Right ventricle myocardium inferior (tissue), 1 donor: ENCODE measurements around the gene PRR23E. TPM values are rescaled to one million over a fixed set of nuclear protein-coding genes. Genes with fewer than 3 reads are reported as not detected.

Experiments
- ATAC-seq: fragments of 200-7000 bp; cut with Tn5 transposase; one replicate; pipeline ENCODE4 v1.9.1; 2020; ENCODE audit warnings: mild to moderate bottlenecking, moderate library complexity
- DNase-seq: peaks from one replicate; pipeline ENCODE4 v3.0.0; 2021; ENCODE audit errors: missing footprints
- intact Hi-C: fragments of 100-400 bp; cut with DNase I; formaldehyde crosslinking; loops from one replicate; pipeline ENCODE4 v1.11.0; 2022
- long read RNA-seq: library from polyadenylated mRNA; unstranded; transcript quantifications from one replicate; pipeline ENCODE4 v2.0.0, GENCODE V29; 2021
- total RNA-seq: library from RNA; stranded (reverse); fragmentation: NEBNext Ultra II Directional; extraction: Animal tissue kit (Norgen Biotek cat#: 25700); gene quantifications from one replicate; pipeline ENCODE4 v1.2.1, GENCODE V29; 2021
- donor health status: DM: no; HTN: yes; CAD: no; lungs with severe emphysema.

The PRR23E gene
- total RNA-seq = not detected
- long read RNA-seq = 0 reads

- intact Hi-C loops = no loop called here
- DNase-seq = no peak
- no peak for ATAC-seq
Observed at GRCh38 chr3:127192576-127193232, at the start of gene PRR23E. PRR23E (plus strand) TSS chr3:127193131; CDS start chr3:127196686, 3,555 bp downstream.

- ATAC-seq (no peak), DNase-seq (no peak)
- intact Hi-C loops = no loop called here
Observed at GRCh38 chr3:127143172-127143571, 49.8 kb upstream of the PRR23E start.

- no peak for DNase-seq
- intact Hi-C loops = no loop called here
- ATAC-seq = no peak
Observed at GRCh38 chr3:127144631-127145030, 48.3 kb upstream of the PRR23E start.

GRCh38 chr3:127145266-127145665, 47.7 kb upstream of the PRR23E start:
- intact Hi-C loops = no loop called here
- DNase-seq (no peak), ATAC-seq (no peak)

DNA sequence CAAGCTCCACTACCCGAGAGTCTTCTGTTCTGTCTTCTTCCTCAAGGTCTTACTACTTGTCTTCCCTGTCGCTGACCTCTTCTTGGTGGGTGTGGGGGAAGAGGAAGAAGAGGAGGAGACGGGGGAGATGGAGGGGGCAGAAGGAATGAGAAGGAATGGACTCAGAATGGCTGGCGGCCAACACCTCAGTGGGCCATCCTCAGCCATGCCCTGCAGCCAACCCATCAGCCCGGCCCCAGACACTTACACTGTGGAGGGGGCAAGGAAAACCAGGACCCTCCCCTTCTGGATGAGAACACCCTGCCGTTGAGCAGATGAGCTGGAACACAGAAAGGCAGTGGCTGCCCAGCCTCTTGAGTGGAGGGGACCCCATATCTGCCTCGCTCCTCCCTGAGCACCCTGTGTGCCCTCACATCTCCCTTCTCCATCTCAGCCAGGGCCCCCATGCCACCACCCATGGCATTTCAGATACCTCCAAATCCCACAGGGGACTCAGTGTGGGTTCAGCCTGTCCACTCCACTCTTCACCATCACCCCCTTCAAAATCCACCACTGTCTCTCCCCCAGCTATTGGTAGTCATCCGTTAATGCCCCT, 45.5 kb upstream of the PRR23E start:
- ATAC-seq = no peak
- intact Hi-C loops = no loop called here
- no peak for DNase-seq

DNA sequence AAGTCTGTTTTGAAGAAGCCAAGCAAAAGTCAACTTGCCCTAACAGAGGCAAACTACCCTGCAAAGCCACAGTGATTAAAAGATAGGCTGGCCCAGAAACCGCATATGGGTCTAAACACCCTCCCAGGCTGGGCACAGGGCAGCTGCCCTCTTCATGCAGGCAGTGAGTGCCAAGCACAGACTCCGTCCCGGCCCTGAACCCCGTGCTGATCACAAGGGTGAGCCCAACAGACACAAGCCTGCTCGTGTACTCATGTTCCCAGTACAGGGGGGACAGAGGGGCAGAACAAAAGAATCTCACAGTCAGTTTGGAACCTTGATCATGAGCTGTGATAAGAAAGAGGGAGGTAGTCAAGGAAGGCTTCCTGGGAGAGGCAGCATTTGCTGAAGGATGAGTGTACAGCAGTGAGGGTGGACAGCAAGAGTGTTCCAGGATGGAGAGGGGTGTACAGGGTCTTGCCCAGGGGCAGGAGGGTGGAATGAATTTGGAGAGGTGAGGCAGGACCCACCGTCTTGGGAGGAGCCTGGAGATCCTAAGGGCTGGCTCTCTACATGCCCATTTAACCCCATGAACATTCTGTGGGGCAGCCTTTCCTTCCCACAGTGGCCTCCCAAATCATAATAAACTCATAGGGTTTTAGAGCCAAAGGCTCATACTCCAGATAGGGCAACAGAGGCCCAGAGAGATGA, 43.2 kb upstream of the PRR23E start:
- ATAC-seq = no peak
- no peak for DNase-seq
- intact Hi-C loops = no loop called here

GRCh38 chr3:127150513-127151250, 42.2 kb upstream of the PRR23E start:
- DNase-seq (no peak), ATAC-seq (no peak)
- intact Hi-C loops = no loop called here

- intact Hi-C loops = no loop called here
- DNase-seq (no peak), ATAC-seq (no peak)
Observed at GRCh38 chr3:127151251-127151564, 41.7 kb upstream of the PRR23E start.

DNA sequence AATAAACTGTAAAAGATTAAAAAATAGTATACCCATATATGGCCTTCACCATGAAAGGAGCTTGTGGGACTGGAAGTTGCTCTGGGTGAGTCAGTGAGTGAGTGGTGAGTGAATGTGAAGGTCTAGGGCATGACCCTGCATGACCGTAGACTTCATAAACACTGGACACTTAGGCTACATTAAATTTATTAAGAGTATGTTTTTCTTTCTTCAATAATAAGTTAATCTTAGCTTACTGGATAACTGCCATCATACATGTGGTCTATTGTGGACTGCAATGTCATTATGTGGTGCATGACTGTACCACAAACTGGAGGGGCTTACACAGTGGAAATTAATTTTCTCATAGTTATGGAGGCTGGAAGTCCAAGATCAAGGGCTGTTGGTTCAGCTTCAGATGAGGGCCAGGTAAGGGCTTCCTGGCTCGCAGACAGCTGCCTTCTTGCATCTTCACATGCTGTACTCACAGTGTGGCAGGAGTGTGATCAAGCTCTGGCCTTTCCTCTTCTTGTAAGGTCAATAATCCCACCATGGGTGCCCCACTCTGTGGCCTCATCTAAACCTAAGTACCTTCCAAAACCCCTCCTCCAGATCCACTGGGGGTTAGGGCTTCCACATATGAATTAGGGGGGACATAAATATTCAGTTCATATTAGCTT, 40.8 kb upstream of the PRR23E start:
- intact Hi-C loops = no loop called here
- ATAC-seq (no peak), DNase-seq (no peak)

- DNase-seq = no peak
- ATAC-seq = no peak
- intact Hi-C loops = no loop called here
Observed at GRCh38 chr3:127152684-127153505, 40.0 kb upstream of the PRR23E start.

- ATAC-seq (no peak), DNase-seq (no peak)
- intact Hi-C loops = no loop called here
Observed at GRCh38 chr3:127153506-127153815, 39.5 kb upstream of the PRR23E start.

DNA sequence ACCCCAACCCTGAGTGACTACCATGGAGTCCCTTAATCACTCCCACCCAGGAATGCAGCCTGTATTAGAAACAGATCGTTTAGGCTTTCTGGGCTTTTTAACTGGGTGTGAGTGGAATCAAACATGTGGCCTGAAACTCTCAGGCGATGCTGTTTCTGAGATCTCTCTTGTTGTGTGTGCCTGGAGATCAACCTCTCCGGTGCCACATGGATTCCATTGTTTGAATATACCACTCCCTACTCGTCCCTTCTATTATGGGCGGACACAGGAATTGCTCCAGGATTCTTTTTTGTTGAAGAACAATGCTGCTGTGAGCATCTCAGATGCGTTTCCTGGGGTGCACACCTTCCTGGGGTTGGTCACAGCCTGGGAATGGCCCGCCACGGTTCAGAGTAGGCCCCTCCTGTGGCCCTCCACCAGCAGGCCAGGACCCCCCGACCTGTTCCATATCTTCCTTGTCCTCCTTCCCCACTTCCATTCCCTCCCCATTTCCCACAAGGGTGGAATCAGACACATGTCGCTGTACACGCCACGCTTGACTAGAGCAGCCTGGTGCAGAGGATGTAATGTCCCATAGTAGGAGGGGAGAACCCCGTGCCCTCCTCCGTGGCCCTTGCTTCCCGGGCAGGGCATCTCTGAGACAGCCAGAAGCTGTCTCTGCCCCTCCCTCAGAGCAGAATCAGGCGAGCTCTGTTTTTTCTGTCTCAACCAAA, 36.4 kb upstream of the PRR23E start:
- DNase-seq (no peak), ATAC-seq (no peak)
- intact Hi-C loops = no loop called here

DNA sequence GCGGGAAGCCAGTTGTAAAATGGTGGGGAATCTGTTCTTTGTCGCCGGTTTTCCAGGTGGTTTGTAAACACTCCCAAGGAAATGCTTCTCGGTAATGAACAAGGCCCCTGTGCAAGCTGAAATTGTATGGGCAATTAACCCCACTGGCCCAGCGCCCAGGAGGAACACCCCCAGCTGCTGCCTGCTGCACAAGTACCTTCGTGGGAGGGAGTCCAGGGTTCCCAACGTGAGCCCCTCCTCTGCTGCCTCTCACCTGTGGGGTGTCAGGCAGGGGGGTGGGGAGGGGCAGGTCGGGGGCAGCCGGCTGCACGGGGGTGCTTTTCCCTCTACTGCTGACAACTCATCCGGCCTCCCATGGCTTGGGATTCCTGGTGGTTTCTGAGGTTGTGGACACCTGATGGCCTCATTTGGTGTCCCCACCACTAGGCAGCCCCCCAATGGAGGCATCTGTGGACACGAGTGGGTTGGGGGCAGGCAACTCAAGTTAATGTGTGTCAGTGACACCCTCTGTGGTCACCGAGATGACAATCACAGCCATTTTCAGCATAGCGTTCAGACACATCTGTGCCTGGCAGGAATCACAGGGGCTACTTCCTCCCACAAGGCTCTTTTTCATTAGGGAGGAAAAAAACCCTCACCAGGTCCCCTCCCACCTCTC, 35.6 kb upstream of the PRR23E start:
- DNase-seq = no peak
- ATAC-seq = no peak
- intact Hi-C loops = no loop called here

DNA sequence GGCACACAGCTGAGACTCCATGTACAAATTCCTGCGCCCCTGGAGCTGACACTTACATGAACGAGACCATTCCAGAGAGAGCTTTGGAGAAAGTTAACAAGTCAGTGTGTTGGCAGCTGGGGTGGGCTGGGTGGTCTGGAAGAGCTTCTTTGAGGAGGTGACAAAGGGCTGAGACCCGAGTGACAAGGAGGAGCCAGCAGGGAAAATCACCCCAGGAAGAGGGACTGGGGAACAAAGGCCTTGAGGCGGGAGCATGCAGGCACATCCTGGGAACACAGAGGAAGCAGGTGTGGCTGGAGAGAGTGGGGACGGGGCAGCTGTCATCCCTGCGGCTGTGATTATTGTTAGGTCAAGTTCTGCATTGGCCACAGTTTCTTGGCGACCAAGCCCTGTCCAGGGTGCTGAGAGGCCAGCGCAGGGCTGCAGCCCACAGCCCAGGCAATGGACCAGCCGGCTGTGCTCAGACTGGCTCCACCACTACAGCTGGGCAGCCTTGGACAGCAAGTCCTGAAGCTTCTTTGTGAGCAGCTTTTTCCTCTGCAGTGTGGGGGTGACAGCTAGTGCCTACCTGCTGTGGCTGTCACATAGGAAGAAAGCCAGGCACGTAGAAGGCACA, 34.2 kb upstream of the PRR23E start:
- no peak for ATAC-seq
- no peak for DNase-seq
- intact Hi-C loops = no loop called here

DNA sequence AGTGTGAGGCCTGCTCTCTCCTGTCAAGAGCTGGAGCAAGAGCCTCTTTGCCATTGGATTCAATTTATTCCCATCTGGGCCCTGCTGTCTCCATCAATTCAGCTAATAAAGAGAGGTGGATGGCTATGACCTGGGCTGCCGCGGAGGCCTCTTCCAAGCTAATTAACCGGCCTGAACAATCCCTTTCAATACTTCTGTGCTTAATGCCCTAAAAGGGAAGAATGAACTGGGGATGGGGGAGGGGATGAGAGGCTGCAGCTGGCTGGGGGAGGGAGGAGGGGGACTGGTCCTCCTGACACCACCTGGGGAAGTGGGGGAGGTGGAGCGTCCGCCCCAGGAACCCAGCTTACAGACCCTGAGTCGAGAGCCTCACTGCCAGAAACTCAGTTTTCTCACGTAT, 33.4 kb upstream of the PRR23E start:
- ATAC-seq = no peak
- intact Hi-C loops = no loop called here

DNA sequence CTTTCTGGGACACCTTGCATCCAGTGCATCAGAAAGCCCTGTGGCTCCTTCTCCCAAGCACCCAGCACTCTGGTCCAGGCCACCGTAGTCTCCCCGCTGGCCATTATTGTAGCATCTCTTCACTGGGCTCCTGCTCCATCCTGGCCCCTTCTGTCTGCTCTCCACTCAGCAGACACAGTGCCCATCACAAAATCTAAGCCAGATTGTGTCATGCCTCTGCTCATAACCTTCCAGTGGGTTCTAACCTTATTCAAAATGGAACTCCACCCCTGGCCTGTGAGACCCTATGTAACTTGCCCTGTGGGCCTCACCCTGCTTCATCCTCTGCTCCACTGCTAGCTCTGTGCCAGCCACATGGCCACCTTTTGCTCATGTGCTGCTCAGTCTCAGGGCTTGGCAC, 31.7 kb upstream of the PRR23E start:
- intact Hi-C loops = no loop called here
- ATAC-seq (no peak), DNase-seq (no peak)

More for the DNA sequence above, 33.4 kb upstream of the PRR23E start:
- DNase-seq = no peak

- intact Hi-C loops = no loop called here
- no peak for DNase-seq
Observed at GRCh38 chr3:127161973-127162579, 30.9 kb upstream of the PRR23E start.

More at GRCh38 chr3:127161973-127162579, 30.9 kb upstream of the PRR23E start:
- no peak for ATAC-seq
